ENCODE results near the gene HIPK2.
"Not testable (repeated sequence)": the region's sequence is repeated elsewhere in the genome, so short reads cannot be mapped to it uniquely, and the experiment has no call there.

The HIPK2 gene

DNA sequence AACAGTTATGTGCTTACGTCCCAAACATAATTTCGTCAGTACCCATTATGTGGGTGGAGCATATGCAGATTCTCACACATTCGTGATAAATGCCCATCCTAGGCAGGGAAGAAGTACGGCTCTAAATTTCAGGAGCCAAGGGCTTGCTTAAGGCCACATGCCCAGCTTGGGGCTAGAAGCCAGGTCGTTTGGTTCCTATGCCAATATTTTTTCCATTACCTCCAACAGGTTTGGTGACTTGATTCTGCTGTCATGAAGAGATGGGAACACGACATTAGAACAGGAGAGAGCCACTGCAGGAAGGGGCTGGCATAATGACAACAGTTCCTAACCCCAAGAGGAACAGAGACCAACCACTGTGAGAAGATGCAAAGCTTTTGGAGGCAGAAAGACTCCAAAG, 85.1 kb downstream of the HIPK2 start:
- no peak for DNase-seq

- no peak for DNase-seq
Measured at GRCh38 chr7:139691253-139691781, 86.5 kb downstream of the HIPK2 start.

GRCh38 chr7:139687980-139688632, 89.7 kb downstream of the HIPK2 start:
- no peak for DNase-seq

DNA sequence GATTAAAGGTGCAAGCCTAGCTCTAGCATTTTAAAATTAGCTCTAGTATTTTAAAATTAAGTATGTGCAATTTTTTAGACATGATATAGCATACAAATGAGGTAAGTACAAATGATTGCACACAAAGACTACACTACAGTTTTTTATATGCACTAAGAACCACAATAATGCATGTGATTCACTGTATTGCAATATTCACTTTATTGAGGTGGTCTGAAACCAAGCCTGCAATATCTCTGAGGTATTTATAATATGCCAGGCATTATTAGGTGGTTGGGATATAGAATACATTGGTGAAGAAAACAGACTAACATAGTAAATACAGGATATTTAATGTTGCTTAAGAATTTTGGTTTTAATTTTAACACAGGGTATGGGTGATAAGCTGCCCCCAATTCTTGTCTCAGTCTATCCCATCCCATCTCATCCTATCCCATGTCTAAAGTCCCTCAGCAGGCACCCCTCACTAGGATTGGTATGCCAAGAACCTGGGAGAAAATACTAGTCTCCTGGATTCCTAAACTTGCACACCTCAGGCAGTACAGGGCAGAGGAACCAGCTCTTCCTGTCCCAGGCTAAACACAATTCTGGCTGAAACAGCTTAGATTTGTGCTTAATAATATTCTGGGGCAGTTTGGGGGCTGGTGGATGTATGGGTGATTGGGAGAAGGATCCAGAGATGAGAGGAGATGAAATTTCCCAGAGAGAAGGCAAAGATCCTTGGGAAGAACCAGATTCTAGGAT, 90.4 kb downstream of the HIPK2 start:
- DNase-seq = no peak

GRCh38 chr7:139683137-139683921, 94.5 kb downstream of the HIPK2 start:
- DNase-seq = no peak

DNA sequence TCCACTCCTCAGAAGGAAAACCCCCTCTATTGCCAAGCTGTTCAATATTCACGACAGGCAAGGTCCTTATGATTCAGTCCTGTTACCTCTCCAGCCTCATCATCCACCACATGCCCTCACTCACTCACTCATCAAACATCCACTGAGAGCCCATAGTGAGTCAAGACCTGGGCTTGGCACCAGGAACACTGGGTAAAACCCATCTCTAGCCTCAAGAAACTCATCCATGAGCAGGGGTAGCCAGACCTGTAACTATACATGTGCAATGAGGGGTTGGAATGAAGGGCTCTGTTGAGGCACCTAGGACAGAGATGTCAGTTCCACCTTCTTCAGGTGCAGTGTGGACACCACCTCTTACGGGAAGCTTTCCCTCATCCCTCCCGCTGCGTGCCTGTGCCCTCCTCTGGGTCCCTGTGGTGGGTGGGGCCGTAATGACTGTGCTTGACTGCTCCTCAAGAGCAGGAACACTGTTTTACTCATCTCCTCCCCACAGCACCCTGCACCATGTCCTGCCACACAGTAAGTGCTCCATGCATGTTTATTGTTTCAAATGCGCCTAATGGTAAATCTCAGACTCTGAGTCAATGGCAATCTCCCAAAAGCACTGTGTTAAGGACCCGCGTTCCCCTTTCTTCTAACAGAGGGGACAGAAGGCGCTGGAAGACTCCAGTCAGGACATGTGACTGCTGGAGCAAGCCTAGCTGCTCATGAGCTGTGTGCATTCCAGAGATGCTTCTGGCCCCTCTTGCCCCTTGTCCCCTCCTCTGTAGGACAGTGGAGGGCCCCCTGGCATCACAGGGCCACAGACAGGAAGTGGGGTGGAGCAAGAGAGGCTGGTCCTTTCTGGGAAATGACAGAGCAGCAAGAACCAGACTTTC, 95.4 kb downstream of the HIPK2 start:
- DNase-seq = no peak

DNA sequence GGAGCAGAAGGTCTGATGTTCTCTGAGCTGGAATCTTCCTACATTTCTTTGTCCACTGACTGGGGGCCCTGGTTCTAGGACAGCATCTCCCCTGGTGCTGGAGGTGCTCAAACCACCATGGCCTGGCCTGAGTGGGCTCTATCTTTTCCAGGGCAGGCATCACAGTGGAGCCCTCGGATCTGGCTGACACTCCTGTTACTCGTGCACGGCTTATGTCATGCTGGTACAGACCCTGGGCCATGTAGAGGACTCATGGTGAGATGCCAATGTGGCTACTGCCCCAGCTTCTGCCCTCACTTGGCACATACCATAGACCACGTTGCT, 96.0 kb downstream of the HIPK2 start:
- no peak for DNase-seq

DNA sequence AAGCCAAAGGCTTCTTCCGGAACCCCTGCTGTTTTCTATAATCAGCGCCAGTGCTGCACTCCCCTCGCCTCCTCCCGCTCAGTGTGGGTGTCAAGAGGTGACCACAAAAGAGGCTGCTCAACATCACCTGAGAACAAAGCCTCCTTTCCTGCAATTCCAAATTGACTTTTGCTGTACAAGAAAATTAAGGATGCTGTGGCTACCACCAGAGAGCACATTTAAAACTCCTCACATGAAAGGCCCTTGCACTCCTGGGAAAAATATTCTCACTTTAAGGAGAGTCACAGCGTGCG, 96.4 kb downstream of the HIPK2 start:
- DNase-seq = no peak

DNA sequence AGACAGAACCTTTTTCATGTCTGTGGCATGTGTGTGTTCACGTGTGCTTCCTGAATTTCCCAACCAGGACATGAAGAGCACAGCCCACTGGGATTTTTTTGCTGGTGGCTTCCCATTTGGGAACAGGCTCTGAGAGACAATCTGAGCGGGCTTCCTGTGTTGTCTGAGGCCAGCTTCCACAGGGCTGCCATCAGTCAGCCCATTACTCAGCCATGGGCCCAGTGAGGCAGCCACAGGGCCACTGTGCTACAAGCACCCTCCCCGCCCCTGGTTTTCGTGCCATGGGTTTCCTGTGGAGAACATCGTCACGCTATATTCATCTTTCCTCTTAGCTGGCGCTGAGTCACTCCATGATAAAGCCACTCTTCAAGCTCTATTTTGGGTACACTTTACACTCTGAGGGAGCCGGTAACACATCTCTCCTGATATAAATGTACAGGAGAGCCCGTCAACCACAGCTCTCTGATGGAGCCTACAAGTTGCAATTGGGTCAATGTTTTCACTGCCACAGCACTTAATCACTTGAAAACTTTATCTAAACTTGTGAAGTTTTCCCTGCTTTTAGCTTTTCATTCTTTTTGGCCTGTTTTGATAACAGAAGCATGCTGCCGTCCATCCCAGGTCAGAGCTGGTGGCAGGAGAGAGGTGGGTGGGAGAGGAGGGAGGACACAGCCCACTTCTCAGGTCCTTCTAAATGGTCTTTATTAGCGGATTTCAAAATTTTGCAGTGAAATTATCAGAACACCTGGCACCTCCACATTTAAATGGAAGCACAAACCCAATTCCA, 96.9 kb downstream of the HIPK2 start:
- no peak for DNase-seq

- no peak for DNase-seq
Measured at GRCh38 chr7:139679731-139680594, 97.8 kb downstream of the HIPK2 start.

DNA sequence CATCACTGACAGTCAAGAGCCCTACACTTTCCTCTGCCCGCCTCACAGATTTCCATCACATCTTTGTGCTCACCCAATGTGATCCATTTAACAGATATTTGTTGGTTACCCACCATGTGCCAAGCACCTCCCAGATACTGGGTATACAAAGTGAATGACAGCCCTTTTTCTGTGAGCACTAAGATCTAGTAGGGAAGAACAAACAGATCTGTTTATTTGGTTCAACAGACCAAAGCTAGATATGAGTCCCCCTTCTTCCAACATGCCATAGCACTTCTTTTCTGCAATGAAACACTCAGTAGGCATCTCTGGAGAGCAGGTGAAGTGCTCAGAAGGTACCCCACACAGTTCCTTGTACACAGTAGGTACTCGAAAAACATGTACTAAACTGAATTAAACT, 101.4 kb downstream of the HIPK2 start:
- DNase-seq = no peak

DNA sequence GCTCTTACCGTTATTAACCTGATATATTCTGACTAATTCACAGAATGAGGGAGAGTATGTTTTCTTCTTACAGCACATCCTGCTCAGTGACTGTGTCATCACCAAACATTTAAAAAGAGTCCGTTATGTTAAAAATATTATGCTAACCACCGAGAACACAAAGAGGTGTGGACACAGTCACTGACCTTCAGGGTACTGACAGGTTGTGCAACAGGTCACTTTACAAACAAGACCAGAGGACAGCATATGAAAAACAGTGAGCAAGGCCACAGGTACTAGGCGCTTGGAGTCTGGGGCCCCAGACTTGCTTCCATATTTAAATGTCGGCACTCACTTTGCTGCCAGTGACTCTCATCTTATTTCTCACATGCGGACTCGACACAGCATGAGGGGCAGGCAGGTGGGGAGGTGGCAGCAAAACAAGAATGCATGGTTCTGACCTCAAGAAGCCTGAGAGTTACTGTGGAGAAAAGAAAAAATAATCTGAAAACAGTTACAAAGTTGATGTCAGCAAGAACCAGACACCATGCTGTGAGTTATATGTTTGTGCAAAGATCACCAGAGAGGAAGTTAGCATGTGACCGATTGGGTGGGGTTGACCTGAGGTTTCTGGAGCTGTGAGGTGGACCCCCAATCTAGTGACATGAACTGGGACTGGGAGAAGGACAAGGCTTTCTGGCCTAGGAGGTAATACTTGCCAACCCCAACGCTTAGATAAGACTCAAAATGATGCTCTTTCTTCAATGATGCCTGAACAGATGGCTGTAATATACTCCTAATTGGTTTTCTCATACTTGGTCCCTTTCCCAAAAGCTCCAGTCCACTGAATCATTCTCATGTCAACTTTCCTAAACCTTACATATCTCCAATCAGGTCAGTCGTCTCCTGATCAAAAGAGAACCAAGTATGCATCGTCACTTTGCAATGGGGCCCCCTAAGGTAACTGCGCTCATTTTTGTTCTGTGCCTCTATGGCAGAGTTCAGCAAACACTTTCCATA, 102.4 kb downstream of the HIPK2 start:
- DNase-seq = peak; percentile 36

GRCh38 chr7:139674752-139675126, 103.1 kb downstream of the HIPK2 start:
- no peak for DNase-seq

GRCh38 chr7:139674341-139674740, 103.5 kb downstream of the HIPK2 start:
- DNase-seq = no peak

DNA sequence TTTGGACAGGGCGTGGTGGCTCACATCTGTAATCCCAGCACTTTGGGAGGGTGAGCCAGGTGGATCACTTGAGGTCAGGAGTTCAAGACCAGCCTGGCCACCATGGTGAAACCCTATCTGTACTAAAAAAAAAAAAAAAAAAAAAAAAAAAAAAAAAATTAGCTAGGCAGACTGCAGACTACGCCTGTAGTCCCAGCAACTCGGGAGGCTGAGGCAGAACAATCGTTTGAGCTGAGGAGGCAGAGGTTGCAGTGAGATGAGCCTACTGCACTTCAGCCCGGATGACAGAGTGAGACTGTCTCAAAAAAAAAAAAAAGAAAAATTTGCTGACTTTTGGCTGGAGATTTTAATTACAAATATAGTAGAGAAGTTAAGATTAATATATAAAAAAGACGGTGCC, 104.0 kb downstream of the HIPK2 start:
- peak; percentile 67 for DNase-seq

DNA sequence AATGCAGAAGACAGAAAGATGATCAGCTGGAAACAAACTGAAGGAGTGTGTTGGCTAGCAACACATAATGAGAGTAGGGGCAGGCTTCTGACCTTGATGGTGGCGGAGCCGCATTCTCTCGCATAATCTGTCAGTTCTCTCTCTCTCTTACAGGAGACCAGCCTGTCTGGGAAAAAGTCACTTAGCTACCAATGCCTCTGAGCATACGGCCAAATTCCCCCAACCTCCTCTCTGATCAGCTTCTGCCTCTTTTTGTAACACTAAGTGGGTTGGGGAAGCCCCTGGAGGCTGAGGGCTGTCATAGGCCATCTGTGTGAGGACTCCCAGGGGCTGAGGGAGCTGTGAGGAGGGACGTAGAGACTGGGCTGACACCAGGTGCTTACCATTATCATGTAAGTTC, 104.6 kb downstream of the HIPK2 start:
- DNase-seq = peak; percentile 81

DNA sequence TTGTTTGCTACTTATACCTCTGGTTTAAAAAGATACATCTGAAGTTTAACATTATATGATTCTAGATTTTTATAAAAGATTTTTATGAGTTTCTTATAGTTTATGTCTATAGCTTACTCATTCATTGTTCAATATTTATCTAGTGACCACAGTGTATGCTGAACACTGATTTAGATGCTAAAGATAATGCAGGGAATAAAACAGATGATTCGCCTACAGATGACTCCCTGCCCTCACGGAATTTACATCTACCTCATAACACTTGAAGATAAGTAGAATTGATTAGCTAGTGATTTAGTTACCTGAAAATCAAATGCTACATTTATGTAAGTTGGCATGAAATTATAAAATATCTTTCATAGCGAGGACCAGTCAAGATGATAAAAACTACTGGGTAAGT, 105.8 kb downstream of the HIPK2 start:
- no peak for DNase-seq

DNA sequence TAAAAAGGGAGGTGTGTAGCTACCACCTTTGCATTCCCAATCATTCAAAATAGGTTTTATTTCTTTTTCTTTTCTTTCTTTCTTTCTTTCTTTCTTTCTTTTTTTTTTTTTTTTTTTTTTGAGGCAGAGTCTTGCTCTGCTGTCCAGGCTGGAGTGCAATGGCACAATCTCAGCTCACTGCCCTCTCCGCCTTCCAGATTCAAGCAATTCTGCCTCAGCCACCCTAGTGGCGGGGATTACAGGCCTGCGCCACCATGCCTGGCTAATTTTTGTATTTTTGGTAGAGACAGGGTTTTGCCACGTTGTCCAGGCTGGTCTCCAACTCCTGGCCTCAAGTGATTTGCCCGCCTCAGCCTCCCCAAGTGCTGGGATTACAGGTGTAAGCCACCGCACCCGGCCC, 107.1 kb downstream of the HIPK2 start:
- not testable (repeated sequence) for DNase-seq

- DNase-seq = no peak
Measured at GRCh38 chr7:139669106-139670061, 108.4 kb downstream of the HIPK2 start.
